Effector memory CD4-positive, alpha-beta T cell (primary cell): ENCODE measurements around the gene HBEGF.

ENCODE experiments used
- DNase-seq, 3 donors: peaks; one replicate each; pipeline ENCODE4 v3.0.0-alpha.2; 2020
- H3K27ac ChIP-seq: 2 replicates; pipeline ENCODE4 v1.7.0; 2013; ENCODE audit warnings: mild to moderate bottlenecking, low read length, moderate library complexity; ENCODE audit not compliant: insufficient read depth, poor library complexity, severe bottlenecking
- H3K27me3 ChIP-seq: replicated peaks from 2 replicates; pipeline ENCODE4 v1.7.0; 2013; ENCODE audit warnings: mild to moderate bottlenecking, low read length; ENCODE audit not compliant: insufficient read depth, control insufficient read depth, poor library complexity, severe bottlenecking
- H3K36me3 ChIP-seq: 2 replicates; pipeline ENCODE4 v1.7.0; 2013; ENCODE audit warnings: mild to moderate bottlenecking, low read length, moderate library complexity; ENCODE audit not compliant: control insufficient read depth, insufficient read depth
- H3K4me1 ChIP-seq: 2 replicates; pipeline ENCODE4 v1.7.0; 2013; ENCODE audit warnings: low read length, mild to moderate bottlenecking; ENCODE audit not compliant: control insufficient read depth, insufficient read depth, poor library complexity, severe bottlenecking
- H3K4me3 ChIP-seq: 2 replicates; pipeline ENCODE4 v1.7.0; 2013; ENCODE audit warnings: low read length, low read depth, mild to moderate bottlenecking; ENCODE audit not compliant: insufficient read depth, poor library complexity, severe bottlenecking
- H3K9me3 ChIP-seq: 2 replicates; pipeline ENCODE4 v1.7.0; 2013; ENCODE audit warnings: mild to moderate bottlenecking, low read length, moderate library complexity; ENCODE audit not compliant: control insufficient read depth

The HBEGF gene

GRCh38 chr5:140338908-140339307 is 7.5 kb downstream of the HBEGF start:
- no peaks in the 10 kb centered on the region for H3K9me3 ChIP-seq
- no peaks in the 10 kb centered on the region for H3K27me3 ChIP-seq
- H3K4me3 ChIP-seq, result no peak overlapping the region
- no peaks in the 10 kb centered on the region for H3K36me3 ChIP-seq
- no peak for DNase-seq
- H3K4me1 ChIP-seq, result peaks cover 18% of the 10 kb centered on the region
- no peak overlapping the region for H3K27ac ChIP-seq

DNA sequence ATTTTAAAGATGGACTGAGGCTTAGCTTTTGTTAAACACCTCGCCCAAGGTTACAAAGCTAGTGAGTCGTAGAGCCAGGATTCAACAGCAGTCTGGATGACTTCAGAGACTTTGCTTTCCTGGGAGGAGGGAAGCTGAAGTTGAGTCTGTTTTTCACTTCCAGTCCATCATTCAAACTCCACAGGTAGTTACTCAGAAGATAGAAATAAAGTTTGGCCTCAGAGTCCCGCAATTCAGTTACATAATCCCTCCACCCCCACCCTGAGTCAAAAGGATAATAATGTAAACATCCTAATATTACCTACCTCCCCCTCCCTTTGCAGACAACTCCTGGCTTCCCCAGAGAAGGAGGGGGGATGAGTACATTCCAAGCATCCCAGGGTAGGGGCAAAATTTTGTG is 8.1 kb downstream of the HBEGF start:
- no peaks in the 10 kb centered on the region for H3K9me3 ChIP-seq
- no peaks in the 10 kb centered on the region for H3K36me3 ChIP-seq
- H3K27me3 ChIP-seq, result no peaks in the 10 kb centered on the region
- H3K4me3 ChIP-seq, result no peak overlapping the region
- peaks cover 16% of the 10 kb centered on the region for H3K4me1 ChIP-seq
- DNase-seq, result no peak
- no peak overlapping the region for H3K27ac ChIP-seq

GRCh38 chr5:140337880-140338279 is 8.5 kb downstream of the HBEGF start:
- DNase-seq, result no peak
- H3K4me1 ChIP-seq, result peaks cover 12% of the 10 kb centered on the region
- no peak overlapping the region for H3K27ac ChIP-seq
- H3K36me3 ChIP-seq, result no peaks in the 10 kb centered on the region
- H3K9me3 ChIP-seq, result no peaks in the 10 kb centered on the region
- no peaks in the 10 kb centered on the region for H3K27me3 ChIP-seq
- no peak overlapping the region for H3K4me3 ChIP-seq

DNA sequence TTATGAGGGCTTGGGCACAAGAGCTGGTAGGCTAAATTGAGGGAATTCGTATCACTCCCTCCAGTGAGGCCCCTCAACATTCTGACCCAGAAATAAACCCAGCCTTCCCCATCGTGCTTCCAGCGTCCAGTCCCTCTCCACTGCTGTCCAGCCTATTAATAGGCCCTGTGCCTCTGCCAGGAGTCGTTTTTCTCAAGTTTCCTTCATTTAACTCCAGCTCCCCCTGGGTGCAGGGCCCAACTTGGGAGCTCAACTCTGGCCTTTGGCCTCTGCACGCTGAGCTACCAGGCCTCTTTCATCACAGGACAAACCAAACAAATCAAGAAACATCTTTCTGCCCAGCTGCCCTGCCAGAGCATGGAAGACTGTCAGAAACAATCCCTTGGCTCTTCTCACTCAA is 10.0 kb downstream of the HBEGF start:
- no peak for DNase-seq
- no peaks in the 10 kb centered on the region for H3K27me3 ChIP-seq
- H3K4me3 ChIP-seq, result no peak overlapping the region
- no peaks in the 10 kb centered on the region for H3K4me1 ChIP-seq
- no peak overlapping the region for H3K27ac ChIP-seq
- H3K9me3 ChIP-seq, result no peaks in the 10 kb centered on the region
- H3K36me3 ChIP-seq, result no peaks in the 10 kb centered on the region

DNA sequence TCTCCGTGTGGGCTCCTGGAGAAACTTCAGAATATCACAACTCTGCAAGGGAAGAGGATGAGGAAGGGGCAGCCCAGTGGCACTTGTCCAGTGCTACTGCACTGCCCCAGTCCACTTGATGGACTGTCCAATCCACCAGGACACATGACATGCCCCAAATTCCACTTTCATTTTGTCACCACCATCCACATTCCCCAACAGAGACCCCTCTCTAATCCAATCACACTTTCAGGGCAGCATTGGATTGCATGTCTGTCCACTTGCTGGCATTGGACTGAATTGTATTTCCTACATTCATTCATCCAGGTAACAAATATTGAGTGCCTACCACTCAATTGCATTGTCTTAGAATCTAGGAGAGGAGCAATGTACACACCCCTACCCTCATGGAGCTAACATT is 14.8 kb downstream of the HBEGF start:
- H3K4me1 ChIP-seq, result no peaks in the 10 kb centered on the region
- no peak for DNase-seq
- no peak overlapping the region for H3K4me3 ChIP-seq
- no peaks in the 10 kb centered on the region for H3K27me3 ChIP-seq
- H3K36me3 ChIP-seq, result no peaks in the 10 kb centered on the region
- H3K9me3 ChIP-seq, result no peaks in the 10 kb centered on the region
- H3K27ac ChIP-seq, result no peak overlapping the region

DNA sequence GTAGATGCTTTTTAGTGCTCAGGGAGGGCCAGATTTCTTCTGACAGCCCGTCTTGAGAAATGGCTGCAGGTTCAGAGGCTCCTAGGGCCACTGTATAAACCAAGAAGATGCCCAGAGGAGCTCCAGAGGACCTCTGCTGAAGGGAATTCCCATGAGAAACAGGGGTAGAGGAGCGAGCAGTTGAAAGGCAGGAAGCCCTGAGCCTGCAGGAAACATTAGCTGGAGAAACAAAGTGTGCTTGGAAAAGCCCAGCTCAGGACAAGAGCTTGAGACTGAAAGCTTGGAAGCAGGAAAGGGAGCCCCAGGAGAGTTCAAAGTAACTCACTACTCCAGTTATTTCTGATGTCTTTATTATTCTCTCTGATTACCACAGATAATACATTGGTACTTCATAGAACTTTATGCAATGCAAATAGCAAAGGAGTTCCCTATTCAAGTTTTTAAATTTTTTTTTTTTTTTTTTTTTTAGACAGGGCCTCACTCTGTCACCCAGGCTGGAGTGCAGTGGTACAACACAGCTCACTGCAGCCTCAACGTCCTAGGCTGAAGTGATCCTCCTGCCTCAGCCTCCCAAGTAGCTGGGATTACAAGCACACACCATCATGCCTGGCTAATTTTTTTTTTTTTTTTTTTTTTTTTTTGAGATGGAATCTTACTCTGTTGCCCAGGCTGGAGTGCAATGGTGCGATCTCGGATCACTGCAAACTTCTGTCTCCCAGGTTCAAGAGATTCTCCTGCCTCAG is 16.5 kb downstream of the HBEGF start:
- H3K4me1 ChIP-seq, result no peaks in the 10 kb centered on the region
- no peaks in the 10 kb centered on the region for H3K27me3 ChIP-seq
- no peak overlapping the region for H3K4me3 ChIP-seq
- H3K9me3 ChIP-seq, result no peaks in the 10 kb centered on the region
- no peak overlapping the region for H3K27ac ChIP-seq
- DNase-seq, result no peak
- no peaks in the 10 kb centered on the region for H3K36me3 ChIP-seq

DNA sequence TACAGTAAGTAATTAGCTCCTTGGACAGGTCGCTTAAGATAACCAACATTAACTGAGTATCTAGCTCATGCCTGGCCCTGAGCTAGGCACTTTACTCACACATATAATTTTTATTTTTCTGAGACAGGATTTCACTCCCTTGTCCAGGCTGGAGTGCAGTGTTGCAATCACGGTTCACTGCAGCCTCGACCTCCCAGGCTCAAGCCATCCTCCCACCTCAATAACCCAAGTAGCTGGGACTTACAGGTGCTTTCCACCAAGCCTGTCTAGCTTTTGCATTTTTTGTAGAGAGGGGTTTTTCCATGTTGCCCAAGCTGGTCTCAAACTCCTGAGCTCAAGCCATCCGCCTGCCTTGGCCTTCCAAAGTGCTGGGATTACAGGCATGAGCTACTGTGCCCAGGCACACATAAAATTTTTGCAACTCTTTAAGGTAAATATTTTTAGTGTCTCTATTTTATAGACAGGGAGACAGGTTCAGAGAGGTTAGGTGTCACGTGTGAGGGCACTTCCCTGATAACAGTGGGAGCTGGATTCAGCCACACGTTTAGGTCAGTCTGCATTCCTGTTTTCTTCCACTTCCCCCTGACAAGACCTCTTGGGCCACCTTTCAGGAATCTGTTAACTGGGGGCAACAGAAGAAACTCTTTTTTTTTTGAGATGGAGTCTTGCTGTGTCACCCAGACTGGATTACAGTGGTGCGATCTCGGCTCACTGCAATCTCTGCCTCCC is 18.2 kb downstream of the HBEGF start:
- Histone ChIP-seq H3K27ac (no peak overlapping the region), H3K4me3 (no peak overlapping the region), H3K27me3 (no peaks in the 10 kb centered on the region), H3K4me1 (no peaks in the 10 kb centered on the region), H3K36me3 (no peaks in the 10 kb centered on the region), H3K9me3 (no peaks in the 10 kb centered on the region)
- DNase-seq, result no peak

DNA sequence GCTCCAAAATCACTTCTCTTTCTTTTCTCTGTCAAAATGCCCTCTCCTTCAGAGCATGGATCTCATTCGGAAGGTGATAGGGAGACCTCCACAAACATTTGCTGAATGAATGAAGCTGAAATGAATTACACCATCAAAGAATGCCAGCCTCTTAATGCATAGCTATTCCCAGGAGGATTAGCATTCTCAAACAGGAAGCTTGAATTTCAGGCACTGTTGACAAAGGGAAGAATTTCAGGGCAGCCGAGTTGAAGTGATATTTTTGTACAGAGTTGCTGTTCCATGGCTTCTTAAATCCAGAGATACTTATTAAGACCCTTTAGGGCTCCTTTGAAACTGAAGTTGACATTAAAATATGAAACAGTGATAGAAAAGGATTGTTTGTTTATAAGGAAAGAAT is 18.8 kb downstream of the HBEGF start:
- H3K9me3 ChIP-seq, result no peaks in the 10 kb centered on the region
- H3K27ac ChIP-seq, result no peak overlapping the region
- H3K4me1 ChIP-seq, result no peaks in the 10 kb centered on the region
- H3K4me3 ChIP-seq, result no peak overlapping the region
- no peaks in the 10 kb centered on the region for H3K27me3 ChIP-seq
- no peaks in the 10 kb centered on the region for H3K36me3 ChIP-seq
- DNase-seq, result no peak

DNA sequence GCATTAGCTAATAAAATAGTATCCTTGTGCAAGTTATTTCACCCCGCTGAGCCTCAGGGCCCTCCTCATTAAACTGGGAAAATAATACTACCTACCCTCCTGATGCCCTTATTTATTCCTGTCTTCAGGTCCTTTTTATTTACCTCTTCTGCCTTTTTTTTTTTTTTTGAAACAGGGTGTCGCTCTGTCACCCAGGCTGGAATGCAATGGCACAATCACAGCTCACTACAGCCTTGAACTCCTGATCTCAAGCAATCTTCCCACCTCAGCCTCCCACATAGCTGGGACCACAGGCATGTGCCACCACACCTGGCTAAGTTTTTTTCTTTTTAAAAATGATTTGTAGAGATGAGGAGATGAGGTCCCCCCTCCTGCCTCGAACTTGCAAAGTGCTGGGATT is 20.9 kb downstream of the HBEGF start:
- no peaks in the 10 kb centered on the region for H3K4me1 ChIP-seq

DNA sequence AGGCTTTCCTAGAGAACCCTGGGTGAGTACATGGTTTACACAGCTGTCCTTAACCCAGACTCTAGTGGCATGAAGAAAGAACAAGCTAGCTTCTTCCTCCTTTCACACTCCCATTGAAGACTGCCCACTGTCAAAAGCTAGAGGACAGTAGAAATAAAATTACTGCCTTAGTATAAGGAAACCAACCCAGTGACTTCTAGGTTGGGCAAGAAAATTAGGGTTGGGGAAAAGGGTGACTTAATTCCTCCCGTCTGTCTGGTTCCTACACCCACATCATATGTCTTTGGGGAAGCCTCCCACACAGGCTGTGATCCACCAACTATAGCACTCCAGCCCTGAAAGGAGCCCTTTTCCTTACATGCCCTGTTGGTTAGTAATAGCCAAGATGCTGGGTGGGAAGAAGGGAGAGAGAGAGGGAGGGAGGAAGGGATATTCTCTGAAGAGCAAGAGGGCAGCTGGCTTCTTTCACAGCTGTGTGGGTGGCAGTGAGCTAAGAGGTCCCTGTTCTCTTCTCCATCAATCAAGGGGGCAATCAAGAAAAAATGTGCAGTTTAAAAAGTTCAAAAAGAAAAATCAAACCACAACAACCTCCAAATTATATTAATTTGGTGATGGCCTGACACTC is 21.7 kb downstream of the HBEGF start:
- Histone ChIP-seq H3K4me3 (no peak overlapping the region), H3K9me3 (no peaks in the 10 kb centered on the region), H3K27me3 (no peaks in the 10 kb centered on the region), H3K36me3 (no peaks in the 10 kb centered on the region), H3K4me1 (no peaks in the 10 kb centered on the region), H3K27ac (no peak overlapping the region)
- no peak for DNase-seq

More for the DNA sequence above, 20.9 kb downstream of the HBEGF start:
- Histone ChIP-seq H3K36me3 (no peaks in the 10 kb centered on the region), H3K4me3 (no peak overlapping the region), H3K9me3 (no peaks in the 10 kb centered on the region), H3K27me3 (no peaks in the 10 kb centered on the region), H3K27ac (no peak overlapping the region)
- DNase-seq, result no peak
